GM21723 (cell line): ENCODE results near the gene VPS36.
"Not testable (repeated sequence)": the region's sequence is repeated elsewhere in the genome, so short reads cannot be mapped to it uniquely, and the experiment has no call there.

ENCODE experiments used
- ATAC-seq: cut with Tn5 transposase; IDR thresholded peaks from one replicate; pipeline ENCODE4 v1.9.1; 2021; ENCODE audit warnings: mild to moderate bottlenecking, moderate library complexity; ENCODE audit not compliant: unreplicated experiment

The VPS36 gene, protein sequence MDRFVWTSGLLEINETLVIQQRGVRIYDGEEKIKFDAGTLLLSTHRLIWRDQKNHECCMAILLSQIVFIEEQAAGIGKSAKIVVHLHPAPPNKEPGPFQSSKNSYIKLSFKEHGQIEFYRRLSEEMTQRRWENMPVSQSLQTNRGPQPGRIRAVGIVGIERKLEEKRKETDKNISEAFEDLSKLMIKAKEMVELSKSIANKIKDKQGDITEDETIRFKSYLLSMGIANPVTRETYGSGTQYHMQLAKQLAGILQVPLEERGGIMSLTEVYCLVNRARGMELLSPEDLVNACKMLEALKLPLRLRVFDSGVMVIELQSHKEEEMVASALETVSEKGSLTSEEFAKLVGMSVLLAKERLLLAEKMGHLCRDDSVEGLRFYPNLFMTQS

DNA sequence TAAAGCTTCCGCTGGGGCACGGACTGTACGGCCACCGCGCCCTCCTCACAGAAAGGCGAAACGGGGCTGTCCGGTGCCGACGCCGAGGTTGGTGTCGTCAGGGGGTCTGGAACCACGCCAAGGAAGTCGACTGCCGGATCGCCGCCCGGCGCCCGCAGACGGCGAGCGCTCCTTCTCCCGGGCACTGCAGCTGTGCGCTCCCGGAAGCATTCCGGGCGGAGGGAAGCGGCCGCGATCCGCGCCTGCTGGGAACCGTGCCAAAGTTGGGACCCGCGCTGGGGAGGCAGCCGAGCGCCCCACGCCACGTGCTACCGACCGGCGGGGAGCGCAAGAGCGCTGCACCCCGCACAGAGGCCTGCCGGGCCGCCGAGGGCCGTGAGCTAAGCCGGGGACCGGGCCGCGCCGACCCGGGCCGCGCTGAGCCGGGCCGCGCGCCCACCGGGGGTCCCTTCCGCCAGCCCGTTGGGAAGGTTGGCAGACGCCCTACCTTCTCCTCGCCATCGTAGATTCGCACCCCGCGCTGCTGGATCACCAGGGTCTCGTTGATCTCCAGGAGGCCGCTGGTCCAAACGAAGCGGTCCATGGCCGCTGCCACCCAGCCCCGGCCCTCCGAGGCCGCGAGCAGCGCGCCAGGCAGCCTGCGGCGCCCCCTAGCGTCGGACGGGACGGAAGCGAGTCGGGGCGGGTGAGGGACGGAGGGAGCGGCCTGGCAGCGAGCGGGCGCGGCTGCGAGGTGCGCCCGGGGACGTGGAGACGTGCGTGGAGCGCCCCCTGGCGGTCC, at the start of gene VPS36:
Gene VPS36, minus strand, starts transcription at position 623 of the 781 bp plus-strand sequence. Its CDS starts 40 bp downstream, at position 583.
- ATAC-seq, result peak; percentile 70

DNA sequence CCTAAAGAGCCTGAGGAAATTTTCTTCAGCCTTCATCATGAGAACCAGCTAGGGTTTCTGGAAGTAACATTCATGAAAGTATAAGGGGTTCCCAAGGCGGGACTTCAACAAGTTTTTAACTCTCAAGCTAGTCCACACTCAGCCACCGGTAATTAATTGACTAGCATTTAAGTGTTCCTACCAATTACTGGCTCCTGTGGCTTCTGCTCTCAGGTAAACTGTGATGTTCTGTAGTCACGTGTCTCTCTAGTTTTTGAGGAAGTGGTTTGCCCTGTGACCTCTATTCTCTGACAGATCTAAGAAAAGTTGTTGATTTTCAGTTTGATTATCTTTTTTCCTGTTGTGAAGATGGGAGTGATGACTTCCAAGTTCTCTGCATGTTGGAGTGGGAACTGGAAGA, 47.5 kb upstream of the VPS36 start:
- ATAC-seq, result not testable (repeated sequence)

DNA sequence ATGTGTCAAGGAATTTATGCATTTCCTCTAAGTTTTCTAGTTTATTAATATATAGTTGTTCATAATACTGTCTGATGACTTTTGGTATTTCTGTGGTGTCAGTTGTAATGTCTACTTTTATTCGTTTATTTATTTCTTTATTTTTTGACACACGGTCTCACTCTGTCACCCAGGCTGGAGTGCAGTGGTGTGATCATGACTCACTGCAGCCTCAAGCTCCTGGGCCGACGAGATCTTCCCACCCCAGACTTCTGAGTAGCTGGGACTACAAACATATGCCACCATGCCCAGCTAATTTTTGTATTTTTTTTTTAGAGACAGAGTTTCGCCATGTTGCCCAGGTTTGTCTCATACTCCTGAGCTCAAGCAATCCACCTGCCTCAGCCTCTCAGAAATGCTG, 43.8 kb upstream of the VPS36 start:
- ATAC-seq, result not testable (repeated sequence)

DNA sequence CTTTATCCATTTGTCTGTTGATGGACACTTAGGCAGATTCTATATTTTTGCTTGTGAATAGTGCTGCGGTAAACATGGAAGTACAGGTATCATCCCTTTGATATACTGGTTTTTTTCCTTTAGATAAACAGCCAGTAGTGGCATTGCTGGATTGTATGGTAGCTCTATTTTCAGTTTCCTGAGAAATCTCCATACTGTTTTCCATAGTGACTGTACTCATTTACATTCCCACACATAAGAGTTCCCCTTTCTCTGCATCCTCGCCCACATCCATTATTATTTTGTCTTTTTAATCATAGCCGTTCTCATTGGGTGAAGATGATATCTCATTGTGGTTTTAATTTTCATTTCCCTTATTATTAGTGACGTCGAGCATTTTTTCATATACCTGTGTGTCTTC, 40.6 kb upstream of the VPS36 start:
- not testable (repeated sequence) for ATAC-seq

DNA sequence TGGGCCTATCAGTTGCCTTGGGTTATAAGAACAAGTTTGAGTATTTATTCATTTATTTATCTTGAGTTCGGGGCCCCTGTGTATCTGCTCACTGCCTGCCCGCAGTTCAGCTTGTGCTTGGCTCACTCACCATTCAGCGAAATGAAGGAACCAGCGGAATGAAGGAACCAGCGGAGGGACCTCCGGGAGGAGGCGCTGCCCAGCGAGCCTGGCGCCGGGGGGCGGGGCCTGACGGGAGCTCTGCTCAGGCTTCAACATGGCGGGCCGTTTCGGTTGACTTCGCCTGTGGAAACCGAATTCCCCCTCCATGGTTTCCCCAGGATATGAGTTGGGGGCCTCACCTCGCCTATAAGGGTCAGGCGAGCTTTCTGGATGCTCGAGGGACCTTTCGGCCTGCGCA, 38.3 kb upstream of the VPS36 start:
- not testable (repeated sequence) for ATAC-seq

DNA sequence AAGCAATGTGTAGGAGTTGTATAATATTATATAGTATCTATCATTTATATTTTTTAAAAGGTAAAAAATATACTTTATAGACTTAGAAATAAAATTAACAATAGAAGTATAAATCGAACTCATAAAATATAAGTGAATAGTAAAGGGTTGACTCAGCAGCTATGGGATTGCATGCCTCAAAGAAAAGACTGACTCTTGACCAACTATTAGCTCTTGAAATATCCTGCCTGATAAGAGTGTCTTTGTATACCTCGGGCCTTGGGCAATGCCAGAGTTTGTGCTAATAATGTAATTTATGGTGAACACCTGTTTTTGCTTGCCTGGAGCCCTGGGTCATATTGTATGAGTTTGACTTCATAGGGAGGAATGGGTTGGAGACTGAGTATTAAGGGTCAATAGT, 36.6 kb upstream of the VPS36 start:
- ATAC-seq, result not testable (repeated sequence)

DNA sequence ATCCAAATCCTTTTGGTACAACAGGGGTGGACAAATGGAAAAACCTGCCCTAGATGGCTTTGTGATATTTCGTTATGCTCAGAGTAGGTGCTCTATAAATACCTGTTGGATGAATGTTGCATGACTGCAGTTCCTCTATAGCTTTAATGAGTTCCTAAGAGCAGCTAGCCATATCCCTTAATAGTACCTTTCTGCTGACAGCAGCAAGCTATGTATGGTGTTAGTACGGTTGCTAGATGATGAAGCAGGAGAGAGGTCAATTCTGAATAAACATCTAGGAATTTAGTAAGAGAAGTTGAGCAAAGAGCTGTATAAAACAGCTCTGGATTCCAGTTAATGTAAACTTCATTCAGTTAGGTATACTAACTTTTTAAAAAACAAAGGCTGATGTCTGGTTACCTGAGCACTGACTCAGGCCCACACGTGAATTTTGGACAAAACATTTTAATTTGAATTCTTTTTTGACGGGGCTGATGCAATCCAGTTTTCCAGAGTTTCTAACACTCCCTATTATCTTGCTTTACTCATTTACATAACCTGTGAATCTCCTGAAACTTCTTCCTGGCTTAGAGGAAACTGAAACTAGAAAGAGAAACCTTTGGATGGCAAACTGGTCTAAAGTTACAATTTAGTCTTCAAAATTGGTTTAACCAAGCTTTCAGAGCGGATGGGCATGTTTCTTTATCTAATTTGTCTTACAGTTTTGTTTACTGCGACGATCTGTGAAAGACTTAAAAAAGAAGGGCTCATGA, 30.4 kb upstream of the VPS36 start:
- not testable (repeated sequence) for ATAC-seq

DNA sequence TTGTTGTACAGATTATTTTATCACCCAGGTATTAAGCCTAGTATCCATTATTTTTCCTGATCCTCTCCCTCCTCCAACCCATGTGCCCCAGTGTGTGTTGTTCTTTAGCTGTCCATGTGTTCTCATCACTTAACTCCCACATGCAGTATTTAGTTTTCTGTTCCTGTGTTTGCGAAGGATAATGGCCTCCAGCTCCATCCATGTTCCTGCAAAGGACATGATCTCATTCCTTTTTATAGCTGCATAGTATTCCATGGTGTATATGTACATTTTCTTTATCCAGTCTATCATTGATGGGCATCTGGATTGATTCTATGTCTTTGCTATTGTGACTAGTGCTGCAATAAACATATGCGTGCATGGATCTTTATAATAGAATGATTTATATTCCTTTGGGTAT, 18.1 kb upstream of the VPS36 start:
- ATAC-seq, result not testable (repeated sequence)

DNA sequence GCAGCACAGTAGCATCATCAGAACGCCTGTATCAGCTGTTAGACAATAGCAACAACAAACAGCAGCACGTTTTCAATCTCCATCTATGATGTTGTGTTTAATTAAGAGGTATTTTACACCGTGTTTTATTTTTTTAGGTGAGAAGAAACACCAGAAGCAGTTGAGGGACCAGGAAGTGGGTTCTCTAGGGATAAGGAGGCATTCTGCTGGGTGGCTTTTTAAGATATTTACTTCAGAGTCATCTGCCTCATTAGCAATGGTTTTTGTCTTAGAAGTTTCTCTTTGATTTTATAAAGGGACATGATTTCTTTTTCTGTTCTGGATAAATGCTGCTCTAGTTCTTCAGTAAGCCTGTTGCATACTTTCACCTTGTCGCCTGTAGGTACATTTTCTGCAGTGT, 13.1 kb upstream of the VPS36 start:
- ATAC-seq, result no peak

DNA sequence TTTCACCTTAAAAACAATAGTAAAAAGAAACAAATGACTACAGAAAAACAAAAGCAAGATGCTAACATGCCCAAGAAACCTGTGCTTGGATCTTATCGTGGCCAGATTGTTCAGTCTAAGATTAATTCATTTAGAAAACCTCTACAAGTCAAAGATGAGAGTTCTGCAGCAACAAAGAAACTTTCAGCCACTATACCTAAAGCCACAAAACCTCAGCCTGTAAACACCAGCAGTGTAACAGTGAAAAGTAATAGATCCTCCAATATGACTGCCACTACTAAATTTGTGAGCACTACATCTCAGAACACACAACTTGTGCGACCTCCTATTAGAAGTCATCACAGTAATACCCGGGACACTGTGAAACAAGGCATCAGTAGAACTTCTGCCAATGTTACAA, 10.8 kb upstream of the VPS36 start:
- ATAC-seq, result no peak

DNA sequence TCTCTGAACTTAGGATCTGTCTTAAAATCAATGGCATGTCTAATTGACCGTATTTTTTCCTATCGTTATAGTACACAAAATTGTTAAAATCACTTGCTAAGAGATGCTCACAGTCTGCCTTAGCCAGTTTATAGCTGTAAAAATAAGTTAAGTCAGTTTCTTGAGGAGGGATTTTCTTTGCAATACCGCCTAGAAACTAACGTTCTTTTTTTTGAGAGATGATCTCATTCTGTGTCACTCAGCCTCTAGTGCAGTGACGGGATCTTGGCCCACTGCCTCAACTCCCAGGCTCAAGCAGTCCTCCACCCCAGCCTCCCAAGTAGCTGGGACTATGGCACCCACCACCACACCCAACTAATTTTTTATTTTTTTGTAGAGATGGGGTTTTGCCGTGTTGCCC, 9.2 kb upstream of the VPS36 start:
- no peak for ATAC-seq

DNA sequence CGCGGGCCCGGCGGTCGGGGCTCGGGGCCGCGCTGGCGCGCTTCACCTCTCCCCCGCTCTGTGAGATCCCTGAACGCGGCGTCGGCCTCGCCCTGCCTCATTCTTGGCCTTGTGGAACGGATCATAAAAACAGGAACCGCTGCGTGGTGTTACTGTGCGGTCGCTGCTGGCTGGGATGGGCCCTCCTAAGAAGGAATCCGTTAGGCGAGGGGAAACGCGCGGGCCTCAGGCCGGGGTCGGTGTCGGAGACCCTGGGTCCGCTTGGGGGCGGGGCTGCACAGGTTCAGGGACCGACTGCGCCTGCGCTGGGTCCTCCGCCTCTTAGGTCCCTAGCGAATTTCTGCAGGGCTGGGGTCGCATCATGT, 5.2 kb upstream of the VPS36 start:
- peak; percentile 41 for ATAC-seq

DNA sequence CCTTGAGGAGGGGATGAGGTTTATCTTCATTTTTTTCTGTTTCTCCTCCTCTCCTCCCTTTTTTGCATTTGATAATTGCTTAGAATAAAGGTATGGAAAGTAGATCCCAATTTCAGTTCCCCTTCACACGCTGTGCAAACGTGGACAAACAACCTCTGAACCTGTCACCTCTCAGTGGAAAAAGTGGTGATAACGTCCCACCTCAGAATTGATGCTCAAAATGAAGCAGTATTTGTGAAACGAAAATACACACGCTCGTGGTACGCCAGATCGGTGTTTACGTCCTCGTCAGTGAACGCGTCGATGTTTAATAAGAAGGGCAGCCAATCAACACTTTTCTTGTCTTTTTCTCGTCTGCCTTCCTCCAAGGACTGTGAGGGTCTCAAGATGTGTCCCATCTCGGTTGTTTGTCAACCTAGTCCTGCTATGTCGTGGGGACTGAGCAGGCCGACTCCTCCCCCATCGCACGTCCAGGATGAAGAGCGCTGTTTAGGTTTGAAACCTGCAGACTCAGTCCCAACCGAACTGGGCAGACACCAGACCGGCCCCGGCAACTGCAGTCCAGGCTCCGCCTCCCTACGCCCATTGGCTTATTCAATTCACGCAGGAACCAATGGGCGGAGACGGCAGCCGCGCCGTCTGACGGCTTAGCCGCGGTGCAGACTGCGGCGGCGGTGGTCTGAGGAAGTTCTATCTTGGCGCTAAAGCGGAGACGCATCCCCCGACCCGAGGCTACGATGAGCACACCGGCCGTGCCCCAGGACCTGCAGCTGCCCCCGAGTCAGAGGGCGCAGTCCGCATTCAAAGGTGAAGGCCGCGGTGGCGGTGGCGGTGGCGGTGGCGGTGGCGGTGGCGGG, 4.6 kb upstream of the VPS36 start, which contains the start of gene CKAP2:
Gene CKAP2, plus strand, starts transcription at position 659 of the 857 bp plus-strand sequence. Its CDS starts 79 bp downstream, at position 738.
- peak; percentile 81 for ATAC-seq

DNA sequence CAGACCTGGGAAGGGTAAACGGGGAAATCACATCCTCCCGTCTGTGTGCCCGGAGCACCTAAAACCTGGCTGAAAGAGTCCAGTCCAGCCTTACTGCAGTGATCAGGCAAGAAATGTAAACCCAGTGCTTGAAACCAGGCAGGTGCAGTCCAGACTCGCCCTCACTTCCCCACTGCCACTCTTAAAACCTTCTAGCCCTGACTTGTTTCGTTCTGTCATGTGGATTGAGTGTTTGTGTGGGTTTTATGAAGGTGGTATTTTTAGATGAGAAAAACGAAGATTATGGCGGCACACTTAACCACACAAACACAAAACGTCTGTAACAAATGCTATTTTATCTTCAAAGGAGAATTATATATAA, 4.0 kb upstream of the VPS36 start:
- ATAC-seq, result peak; percentile 36

DNA sequence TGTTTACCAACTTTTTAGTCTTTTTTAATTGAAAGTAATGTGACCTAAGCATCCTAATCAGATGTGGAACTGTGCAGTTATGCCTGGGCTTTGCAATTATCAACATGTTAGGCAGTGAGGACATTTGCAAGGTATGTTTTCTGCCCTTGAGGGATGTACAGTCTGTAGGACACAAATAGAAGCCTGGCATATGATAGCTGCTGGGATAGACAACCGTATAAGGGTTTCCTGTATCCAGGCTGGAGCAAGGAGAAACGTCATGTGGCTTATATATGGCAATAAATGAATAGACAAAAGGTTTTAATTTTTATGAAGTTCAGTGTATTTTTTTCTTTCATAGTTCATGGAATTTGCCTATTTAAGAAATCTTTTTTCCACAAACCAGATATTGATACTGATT, 2.0 kb upstream of the VPS36 start:
- no peak for ATAC-seq

DNA sequence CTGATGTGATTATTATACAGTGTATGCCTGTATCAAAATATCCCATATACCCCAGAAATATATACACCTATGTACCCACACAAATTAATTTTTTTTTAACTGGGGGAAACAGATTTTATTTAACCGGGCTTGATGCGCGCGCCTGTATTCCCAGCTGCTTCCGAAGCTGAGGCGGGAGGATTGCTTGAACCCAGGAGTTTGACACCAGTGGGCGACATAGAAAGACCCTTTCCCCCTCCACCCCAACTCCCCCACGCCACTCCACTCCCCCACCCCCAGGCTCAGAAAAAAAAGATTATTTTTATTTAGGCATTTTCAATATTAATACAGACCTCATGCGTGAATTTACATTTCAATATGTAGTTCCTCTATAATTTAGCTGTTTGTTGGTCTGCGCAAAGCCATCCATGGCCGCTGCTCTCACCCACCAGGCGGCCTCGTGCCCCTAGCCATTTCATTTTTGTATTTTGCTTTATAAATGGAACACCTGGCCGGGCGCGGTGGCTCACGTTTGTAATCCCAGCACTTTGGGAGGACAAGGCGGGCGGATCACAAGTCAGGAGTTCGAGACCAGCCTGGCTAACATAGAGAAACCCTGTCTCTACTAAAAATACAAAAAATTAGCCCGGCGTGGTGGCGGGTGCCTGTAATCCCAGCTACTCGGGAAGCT, 836 bp upstream of the VPS36 start:
- ATAC-seq, result no peak

DNA sequence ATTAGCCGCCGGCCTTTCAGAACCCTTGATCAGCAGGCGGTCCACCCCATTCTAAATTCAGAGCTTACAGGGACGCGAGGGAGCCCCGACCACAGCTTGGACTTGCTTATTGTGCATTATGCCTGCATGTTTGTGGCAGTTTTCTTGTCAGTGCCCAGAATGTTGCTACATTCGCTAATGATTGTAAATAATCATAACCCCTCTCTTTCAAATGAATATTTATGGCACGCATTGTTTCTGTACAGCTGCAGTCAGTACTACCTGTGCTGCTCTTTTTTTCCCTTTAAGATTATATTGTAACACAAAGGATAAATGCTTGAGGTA, 321 bp upstream of the VPS36 start:
- ATAC-seq, result no peak

DNA sequence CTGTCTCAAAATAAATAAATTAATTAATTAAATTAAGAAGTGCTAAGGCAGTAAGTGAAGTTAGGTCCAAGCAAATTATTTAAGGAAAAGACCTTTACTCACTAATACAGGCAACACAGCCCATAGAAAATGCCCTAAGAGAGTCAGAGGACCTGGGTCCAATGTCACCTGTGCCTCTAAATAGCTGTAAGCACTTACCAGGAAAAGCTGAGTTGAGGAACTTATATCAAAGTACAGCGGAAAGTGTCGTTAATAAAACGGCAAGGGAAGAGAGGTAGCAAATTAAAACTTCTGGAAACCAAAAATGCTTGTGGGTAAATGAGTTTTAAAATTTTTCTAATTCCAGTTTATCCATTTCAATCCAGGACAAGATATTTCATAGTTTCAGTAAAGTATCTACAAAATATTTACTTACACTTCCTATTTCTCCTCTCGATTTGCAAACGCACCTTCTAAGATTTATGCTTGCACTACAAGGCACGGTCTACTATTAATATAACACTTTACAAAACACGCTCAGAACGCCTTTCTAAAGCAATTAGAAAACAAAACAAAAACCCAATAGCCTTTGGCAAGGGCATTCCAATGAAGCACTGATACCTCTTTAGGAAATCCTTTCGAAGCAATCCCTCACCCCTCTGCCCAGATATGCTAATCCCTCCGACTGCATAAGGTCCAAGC, 963 bp downstream of the VPS36 start:
- no peak for ATAC-seq

DNA sequence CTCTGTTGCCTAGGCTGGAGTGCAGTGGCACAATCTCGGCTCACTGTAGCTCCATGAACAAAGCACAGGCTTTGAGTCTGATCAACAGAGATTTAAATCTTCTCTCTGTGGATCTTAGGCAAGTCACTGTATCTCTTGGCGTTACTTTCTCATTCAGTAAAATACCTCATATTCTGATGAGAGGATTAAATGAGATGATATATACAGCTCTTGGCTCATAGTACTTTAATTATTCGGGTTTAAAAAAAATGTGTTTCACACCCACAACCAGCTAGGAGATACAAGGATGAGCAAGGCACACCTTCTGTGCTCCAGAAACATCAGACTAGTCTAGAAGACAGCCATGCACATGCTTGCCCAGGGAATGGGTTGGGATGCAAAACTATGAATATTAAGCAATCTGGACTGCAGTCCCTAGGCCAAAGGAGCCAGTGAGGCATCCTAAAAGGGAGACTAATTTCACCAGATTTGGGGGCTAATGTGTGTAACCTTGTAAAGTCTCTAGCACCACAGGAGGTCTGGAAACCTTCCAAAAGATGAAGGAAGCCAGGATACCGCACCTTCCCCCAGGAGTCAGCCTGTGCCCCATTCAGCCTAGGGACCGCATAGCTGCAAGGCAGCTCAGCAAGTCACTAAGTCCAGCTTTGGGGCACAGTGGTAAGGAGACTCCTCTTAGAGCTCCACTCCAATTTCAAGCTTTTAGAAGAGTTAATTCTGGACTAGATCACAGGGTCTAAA, 2.5 kb downstream of the VPS36 start:
- no peak for ATAC-seq
